HepG2 (cell line): ENCODE data around the gene VPS11. TPM values are rescaled to one million over a fixed set of nuclear protein-coding genes. Genes with fewer than 3 reads are reported as not detected.

Experiments
- GPN1 ChIP-seq: sonication (generic); formaldehyde crosslinking; IDR thresholded peaks from 2 replicates; pipeline ENCODE4 v1.5.1; 2020; ENCODE audit warnings: missing genetic modification reagents, borderline replicate concordance
- HES4 ChIP-seq: sonication (generic); formaldehyde crosslinking; IDR thresholded peaks from 2 replicates; pipeline ENCODE4 v1.9.0; 2021; ENCODE audit warnings: mild to moderate bottlenecking, missing genetic modification reagents, borderline replicate concordance
- HHEX ChIP-seq: IDR thresholded peaks from 2 replicates; pipeline ENCODE4 v1.6.1; 2016; ENCODE audit warnings: control low read depth
- JUND ChIP-seq: sonication (generic); formaldehyde crosslinking; IDR thresholded peaks from 2 replicates; pipeline ENCODE4 v1.8.0; 2022; ENCODE audit warnings: mild to moderate bottlenecking, missing genetic modification reagents
- KAT2B ChIP-seq: fragments of 150-350 bp; IDR thresholded peaks from 2 replicates; pipeline ENCODE4 v1.6.1; 2014; ENCODE audit warnings: low read depth, low read length, borderline replicate concordance
- NFKB2 ChIP-seq: sonication (generic); formaldehyde crosslinking; IDR thresholded peaks from 2 replicates; pipeline ENCODE4 v1.4.0; 2020; ENCODE audit warnings: missing genetic modification reagents, borderline replicate concordance
- PHF8 ChIP-seq: sonication (generic); formaldehyde crosslinking; IDR thresholded peaks from 2 replicates; pipeline ENCODE4 v1.5.0; 2020; ENCODE audit warnings: missing genetic modification reagents
- SAFB2 ChIP-seq: sonication (generic); formaldehyde crosslinking; IDR thresholded peaks from 2 replicates; pipeline ENCODE4 v1.5.1; 2020; ENCODE audit warnings: missing genetic modification reagents, low read depth, mild to moderate bottlenecking, borderline replicate concordance
- ZNF354B ChIP-seq: sonication (generic); formaldehyde crosslinking; IDR thresholded peaks from 2 replicates; pipeline ENCODE4 v1.8.0; 2022; ENCODE audit warnings: mild to moderate bottlenecking, missing genetic modification reagents
- ZNF709 ChIP-seq: sonication (generic); formaldehyde crosslinking; IDR thresholded peaks from 2 replicates; pipeline ENCODE4 v1.5.0; 2020; ENCODE audit warnings: mild to moderate bottlenecking, missing genetic modification reagents
- ZNF724P ChIP-seq: sonication (generic); formaldehyde crosslinking; IDR thresholded peaks from 2 replicates; pipeline ENCODE4 v1.8.0; 2022; ENCODE audit warnings: missing genetic modification reagents, borderline replicate concordance
- polyA plus RNA-seq, 8 experiments: library from polyadenylated mRNA; depleted of rRNA in 3 of 8; stranded (reverse) in 7 of 8; unstranded in 1 of 8; fragments of >200 nt; fragmentation: Illumina TruSeq in 4 of 8; extraction: Trizol in 4 of 8; gene quantifications; 2 replicates each; pipeline versions ENCODE4 v1.2.1 to v1.2.3, GENCODE V29; 2011 to 2016; ENCODE audit warnings: low read depth in 4 of 8, missing spikeins in 1 of 8, mixed read lengths in 1 of 8; ENCODE audit not compliant: insufficient read depth in 1 of 8
- total RNA-seq, 5 experiments: library from RNA; depleted of rRNA; stranded (reverse); fragments of >200 nt; fragmentation: Illumina TruSeq; extraction: Trizol; gene quantifications; 2 replicates each; pipeline ENCODE4 v1.2.3, GENCODE V29; 2016; ENCODE audit warnings: low read depth in 1 of 5
- TF ChIP-seq, protein P1 (sequence below): sonication (generic); formaldehyde crosslinking; IDR thresholded peaks from 2 replicates; pipeline ENCODE4 v1.5.0; 2020; ENCODE audit warnings: mild to moderate bottlenecking, missing genetic modification reagents, moderate library complexity
- TF ChIP-seq, protein P2 (sequence below), 2 experiments: sonication (generic) in 1 of 2; formaldehyde crosslinking in 1 of 2; IDR thresholded peaks; 2 replicates each; pipeline versions ENCODE4 v1.4.0 to v1.6.1; 2018 to 2020; ENCODE audit warnings: missing genetic modification reagents in 2 of 2, borderline replicate concordance in 1 of 2, low read depth in 1 of 2, mild to moderate bottlenecking in 1 of 2, missing biosample characterization in 1 of 2
- TF ChIP-seq, protein P3 (sequence below), 2 experiments: sonication (generic) in 1 of 2; formaldehyde crosslinking in 1 of 2; IDR thresholded peaks; 2 replicates each; pipeline versions ENCODE4 v1.5.1 to v1.6.1; 2011 to 2020; ENCODE audit warnings: borderline replicate concordance in 1 of 2, low read depth in 1 of 2, low read length in 1 of 2, mild to moderate bottlenecking in 1 of 2, missing genetic modification reagents in 1 of 2, moderate library complexity in 1 of 2
- TF ChIP-seq, protein P4 (sequence below): sonication (generic); formaldehyde crosslinking; IDR thresholded peaks from 2 replicates; pipeline ENCODE4 v1.5.1; 2020; ENCODE audit warnings: missing genetic modification reagents, mild to moderate bottlenecking, borderline replicate concordance
- TF ChIP-seq, protein P5 (sequence below): IDR thresholded peaks from 2 replicates; pipeline ENCODE4 v1.6.1; 2016
- TF ChIP-seq, protein P6 (sequence below): IDR thresholded peaks from 2 replicates; pipeline ENCODE4 v1.6.1; 2016; ENCODE audit warnings: low read depth

Gene VPS11
- total and polyA plus RNA-seq, 2 of the 13 experiments (the other 11 are each of a cell fraction or from before 2014, with no cell fraction given), result 13.7 to 21.6 TPM

DNA sequence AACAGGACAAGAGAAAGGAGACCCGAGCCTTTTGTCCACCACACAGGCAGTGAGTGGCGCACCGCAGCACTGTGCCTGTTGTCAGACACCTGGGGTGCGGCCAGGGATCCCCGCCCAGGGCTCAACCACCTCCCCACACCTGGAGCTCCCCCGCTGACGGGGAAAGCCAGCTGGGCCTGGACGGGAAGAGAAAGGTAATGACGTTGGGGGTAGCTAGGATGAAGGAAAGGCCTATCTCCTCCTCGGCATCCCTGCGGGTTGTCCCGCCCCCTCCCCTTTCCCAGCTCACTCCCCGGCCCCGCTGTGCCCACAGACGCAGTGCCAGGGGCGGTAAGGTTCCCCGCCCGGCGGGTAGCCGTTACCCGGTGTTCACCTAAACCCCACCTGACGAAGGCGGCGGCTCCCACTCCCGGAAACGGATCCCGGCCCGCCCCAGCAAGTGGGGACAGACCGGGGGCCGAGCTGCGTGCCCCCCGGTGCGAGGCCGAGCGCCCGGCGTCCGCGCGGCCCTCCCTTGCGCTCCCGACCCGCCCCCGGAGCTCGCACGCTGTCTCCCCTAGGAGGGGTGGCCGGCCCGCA is 11.1 kb upstream of the VPS11 start (continued):
- TF ChIP-seq, protein P1, sequence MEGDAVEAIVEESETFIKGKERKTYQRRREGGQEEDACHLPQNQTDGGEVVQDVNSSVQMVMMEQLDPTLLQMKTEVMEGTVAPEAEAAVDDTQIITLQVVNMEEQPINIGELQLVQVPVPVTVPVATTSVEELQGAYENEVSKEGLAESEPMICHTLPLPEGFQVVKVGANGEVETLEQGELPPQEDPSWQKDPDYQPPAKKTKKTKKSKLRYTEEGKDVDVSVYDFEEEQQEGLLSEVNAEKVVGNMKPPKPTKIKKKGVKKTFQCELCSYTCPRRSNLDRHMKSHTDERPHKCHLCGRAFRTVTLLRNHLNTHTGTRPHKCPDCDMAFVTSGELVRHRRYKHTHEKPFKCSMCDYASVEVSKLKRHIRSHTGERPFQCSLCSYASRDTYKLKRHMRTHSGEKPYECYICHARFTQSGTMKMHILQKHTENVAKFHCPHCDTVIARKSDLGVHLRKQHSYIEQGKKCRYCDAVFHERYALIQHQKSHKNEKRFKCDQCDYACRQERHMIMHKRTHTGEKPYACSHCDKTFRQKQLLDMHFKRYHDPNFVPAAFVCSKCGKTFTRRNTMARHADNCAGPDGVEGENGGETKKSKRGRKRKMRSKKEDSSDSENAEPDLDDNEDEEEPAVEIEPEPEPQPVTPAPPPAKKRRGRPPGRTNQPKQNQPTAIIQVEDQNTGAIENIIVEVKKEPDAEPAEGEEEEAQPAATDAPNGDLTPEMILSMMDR, result no peak
- TF ChIP-seq NFKB2 (CRISPR knock-in tag), result 0 out of 2 replicates have a peak, but pooled peaks have one; percentile 24
- no peak for TF ChIP-seq GPN1 (CRISPR knock-in tag)
- peak; percentile 45; the same call in 1 of the 2 replicates for TF ChIP-seq PHF8 (CRISPR knock-in tag)
- TF ChIP-seq ZNF724P (CRISPR knock-in tag), result no peak
- TF ChIP-seq, protein P2, sequence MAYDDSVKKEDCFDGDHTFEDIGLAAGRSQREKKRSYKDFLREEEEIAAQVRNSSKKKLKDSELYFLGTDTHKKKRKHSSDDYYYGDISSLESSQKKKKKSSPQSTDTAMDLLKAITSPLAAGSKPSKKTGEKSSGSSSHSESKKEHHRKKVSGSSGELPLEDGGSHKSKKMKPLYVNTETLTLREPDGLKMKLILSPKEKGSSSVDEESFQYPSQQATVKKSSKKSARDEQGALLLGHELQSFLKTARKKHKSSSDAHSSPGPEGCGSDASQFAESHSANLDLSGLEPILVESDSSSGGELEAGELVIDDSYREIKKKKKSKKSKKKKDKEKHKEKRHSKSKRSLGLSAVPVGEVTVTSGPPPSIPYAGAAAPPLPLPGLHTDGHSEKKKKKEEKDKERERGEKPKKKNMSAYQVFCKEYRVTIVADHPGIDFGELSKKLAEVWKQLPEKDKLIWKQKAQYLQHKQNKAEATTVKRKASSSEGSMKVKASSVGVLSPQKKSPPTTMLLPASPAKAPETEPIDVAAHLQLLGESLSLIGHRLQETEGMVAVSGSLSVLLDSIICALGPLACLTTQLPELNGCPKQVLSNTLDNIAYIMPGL (CRISPR knock-in tag; IDR thresholded peaks at IDR 0.05; ENCODE audit: borderline replicate concordance in 1 of 2, low read depth in 1 of 2), result 0 out of 4 replicates have a peak, but pooled peaks of 1 of the 2 experiments have one; percentile 12
- TF ChIP-seq, protein P3, sequence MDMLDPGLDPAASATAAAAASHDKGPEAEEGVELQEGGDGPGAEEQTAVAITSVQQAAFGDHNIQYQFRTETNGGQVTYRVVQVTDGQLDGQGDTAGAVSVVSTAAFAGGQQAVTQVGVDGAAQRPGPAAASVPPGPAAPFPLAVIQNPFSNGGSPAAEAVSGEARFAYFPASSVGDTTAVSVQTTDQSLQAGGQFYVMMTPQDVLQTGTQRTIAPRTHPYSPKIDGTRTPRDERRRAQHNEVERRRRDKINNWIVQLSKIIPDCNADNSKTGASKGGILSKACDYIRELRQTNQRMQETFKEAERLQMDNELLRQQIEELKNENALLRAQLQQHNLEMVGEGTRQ (IDR thresholded peaks at IDR 0.05; ENCODE audit: low read depth, low read length), result no peak
- TF ChIP-seq, protein P3 (CRISPR knock-in tag; IDR thresholded peaks at IDR 0.05; ENCODE audit: borderline replicate concordance), result no peak
- TF ChIP-seq, protein P4, sequence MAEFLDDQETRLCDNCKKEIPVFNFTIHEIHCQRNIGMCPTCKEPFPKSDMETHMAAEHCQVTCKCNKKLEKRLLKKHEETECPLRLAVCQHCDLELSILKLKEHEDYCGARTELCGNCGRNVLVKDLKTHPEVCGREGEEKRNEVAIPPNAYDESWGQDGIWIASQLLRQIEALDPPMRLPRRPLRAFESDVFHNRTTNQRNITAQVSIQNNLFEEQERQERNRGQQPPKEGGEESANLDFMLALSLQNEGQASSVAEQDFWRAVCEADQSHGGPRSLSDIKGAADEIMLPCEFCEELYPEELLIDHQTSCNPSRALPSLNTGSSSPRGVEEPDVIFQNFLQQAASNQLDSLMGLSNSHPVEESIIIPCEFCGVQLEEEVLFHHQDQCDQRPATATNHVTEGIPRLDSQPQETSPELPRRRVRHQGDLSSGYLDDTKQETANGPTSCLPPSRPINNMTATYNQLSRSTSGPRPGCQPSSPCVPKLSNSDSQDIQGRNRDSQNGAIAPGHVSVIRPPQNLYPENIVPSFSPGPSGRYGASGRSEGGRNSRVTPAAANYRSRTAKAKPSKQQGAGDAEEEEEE (CRISPR knock-in tag), result no peak
- TF ChIP-seq KAT2B, result no peak
- TF ChIP-seq HES4 (CRISPR knock-in tag), result peak; percentile 69; the same call in 1 of the 2 replicates
- TF ChIP-seq, protein P5, sequence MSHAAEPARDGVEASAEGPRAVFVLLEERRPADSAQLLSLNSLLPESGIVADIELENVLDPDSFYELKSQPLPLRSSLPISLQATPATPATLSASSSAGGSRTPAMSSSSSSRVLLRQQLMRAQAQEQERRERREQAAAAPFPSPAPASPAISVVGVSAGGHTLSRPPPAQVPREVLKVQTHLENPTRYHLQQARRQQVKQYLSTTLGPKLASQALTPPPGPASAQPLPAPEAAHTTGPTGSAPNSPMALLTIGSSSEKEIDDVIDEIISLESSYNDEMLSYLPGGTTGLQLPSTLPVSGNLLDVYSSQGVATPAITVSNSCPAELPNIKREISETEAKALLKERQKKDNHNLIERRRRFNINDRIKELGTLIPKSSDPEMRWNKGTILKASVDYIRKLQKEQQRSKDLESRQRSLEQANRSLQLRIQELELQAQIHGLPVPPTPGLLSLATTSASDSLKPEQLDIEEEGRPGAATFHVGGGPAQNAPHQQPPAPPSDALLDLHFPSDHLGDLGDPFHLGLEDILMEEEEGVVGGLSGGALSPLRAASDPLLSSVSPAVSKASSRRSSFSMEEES, result no peak
- no peak for TF ChIP-seq SAFB2
- TF ChIP-seq, protein P6, sequence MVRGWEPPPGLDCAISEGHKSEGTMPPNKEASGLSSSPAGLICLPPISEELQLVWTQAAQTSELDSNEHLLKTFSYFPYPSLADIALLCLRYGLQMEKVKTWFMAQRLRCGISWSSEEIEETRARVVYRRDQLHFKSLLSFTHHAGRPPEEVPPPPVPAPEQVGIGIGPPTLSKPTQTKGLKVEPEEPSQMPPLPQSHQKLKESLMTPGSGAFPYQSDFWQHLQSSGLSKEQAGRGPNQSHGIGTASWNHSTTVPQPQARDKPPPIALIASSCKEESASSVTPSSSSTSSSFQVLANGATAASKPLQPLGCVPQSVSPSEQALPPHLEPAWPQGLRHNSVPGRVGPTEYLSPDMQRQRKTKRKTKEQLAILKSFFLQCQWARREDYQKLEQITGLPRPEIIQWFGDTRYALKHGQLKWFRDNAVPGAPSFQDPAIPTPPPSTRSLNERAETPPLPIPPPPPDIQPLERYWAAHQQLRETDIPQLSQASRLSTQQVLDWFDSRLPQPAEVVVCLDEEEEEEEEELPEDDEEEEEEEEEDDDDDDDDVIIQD (CRISPR knock-in tag), result no peak
- TF ChIP-seq ZNF354B (CRISPR knock-in tag), result no peak
- no peak for TF ChIP-seq ZNF709
- no peak for TF ChIP-seq HHEX
- TF ChIP-seq JUND (CRISPR knock-in tag), result 0 out of 2 replicates have a peak, but pooled peaks have one; percentile 13
